OCI-M2 (cell line): ENCODE measurements around the gene GABRP.

Experiments
- DNase-seq: peaks from one replicate; lab custom pipeline; 2025; ENCODE audit not compliant: unreplicated experiment; lab: John Stamatoyannopoulos, UW

Gene GABRP

GRCh38 chr5:170860415-170860814, 76.9 kb downstream of the GABRP start:
- DNase-seq, result no peak

- no peak for DNase-seq
Measured at GRCh38 chr5:170860818-170861666, 77.5 kb downstream of the GABRP start.

GRCh38 chr5:170861667-170861916, 78.1 kb downstream of the GABRP start:
- DNase-seq, result no peak

- DNase-seq, result no peak
Measured at GRCh38 chr5:170861917-170862766, 78.6 kb downstream of the GABRP start, which contains the start of gene RANBP17. RANBP17 (plus strand) TSS chr5:170862018.

GRCh38 chr5:170863646-170864045, 80.1 kb downstream of the GABRP start:
- DNase-seq, result no peak
